ENCODE measurements around the gene PPARG.

DNA sequence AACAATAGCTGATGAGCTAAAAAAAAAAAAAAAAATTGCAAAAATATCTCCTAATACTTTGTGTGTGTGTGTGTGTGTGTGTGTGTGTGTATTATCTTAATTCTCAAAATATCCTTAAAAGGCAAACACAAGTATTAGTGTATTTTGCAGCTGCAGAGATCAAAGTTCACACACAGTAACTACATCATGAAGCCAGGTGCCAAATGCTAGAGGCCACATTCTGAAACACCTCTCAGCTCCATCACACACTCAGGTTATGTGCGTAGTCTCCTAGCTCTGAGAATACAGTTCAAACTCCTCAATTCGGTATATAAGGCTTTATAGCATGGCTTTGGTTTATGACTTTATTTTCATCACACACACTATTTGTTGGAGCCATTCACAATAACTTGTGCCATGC lies 33.5 kb upstream of the PPARG start:
- TF ChIP-seq, protein P1, sequence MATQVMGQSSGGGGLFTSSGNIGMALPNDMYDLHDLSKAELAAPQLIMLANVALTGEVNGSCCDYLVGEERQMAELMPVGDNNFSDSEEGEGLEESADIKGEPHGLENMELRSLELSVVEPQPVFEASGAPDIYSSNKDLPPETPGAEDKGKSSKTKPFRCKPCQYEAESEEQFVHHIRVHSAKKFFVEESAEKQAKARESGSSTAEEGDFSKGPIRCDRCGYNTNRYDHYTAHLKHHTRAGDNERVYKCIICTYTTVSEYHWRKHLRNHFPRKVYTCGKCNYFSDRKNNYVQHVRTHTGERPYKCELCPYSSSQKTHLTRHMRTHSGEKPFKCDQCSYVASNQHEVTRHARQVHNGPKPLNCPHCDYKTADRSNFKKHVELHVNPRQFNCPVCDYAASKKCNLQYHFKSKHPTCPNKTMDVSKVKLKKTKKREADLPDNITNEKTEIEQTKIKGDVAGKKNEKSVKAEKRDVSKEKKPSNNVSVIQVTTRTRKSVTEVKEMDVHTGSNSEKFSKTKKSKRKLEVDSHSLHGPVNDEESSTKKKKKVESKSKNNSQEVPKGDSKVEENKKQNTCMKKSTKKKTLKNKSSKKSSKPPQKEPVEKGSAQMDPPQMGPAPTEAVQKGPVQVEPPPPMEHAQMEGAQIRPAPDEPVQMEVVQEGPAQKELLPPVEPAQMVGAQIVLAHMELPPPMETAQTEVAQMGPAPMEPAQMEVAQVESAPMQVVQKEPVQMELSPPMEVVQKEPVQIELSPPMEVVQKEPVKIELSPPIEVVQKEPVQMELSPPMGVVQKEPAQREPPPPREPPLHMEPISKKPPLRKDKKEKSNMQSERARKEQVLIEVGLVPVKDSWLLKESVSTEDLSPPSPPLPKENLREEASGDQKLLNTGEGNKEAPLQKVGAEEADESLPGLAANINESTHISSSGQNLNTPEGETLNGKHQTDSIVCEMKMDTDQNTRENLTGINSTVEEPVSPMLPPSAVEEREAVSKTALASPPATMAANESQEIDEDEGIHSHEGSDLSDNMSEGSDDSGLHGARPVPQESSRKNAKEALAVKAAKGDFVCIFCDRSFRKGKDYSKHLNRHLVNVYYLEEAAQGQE (IDR thresholded peaks at IDR 0.05; ENCODE audit: low read depth, low read length): no peak
- TF ChIP-seq, protein P2, sequence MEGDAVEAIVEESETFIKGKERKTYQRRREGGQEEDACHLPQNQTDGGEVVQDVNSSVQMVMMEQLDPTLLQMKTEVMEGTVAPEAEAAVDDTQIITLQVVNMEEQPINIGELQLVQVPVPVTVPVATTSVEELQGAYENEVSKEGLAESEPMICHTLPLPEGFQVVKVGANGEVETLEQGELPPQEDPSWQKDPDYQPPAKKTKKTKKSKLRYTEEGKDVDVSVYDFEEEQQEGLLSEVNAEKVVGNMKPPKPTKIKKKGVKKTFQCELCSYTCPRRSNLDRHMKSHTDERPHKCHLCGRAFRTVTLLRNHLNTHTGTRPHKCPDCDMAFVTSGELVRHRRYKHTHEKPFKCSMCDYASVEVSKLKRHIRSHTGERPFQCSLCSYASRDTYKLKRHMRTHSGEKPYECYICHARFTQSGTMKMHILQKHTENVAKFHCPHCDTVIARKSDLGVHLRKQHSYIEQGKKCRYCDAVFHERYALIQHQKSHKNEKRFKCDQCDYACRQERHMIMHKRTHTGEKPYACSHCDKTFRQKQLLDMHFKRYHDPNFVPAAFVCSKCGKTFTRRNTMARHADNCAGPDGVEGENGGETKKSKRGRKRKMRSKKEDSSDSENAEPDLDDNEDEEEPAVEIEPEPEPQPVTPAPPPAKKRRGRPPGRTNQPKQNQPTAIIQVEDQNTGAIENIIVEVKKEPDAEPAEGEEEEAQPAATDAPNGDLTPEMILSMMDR (IDR thresholded peaks at IDR 0.05): no peak
- no peak for TF ChIP-seq ELF1 (IDR thresholded peaks at IDR 0.05)
- no peak for TF ChIP-seq RAD21 (IDR thresholded peaks at IDR 0.05; ENCODE audit: low read length)
- no peak for TF ChIP-seq TAF1 (IDR thresholded peaks at IDR 0.05; ENCODE audit: borderline replicate concordance, low read depth, low read length)
- no peak for TF ChIP-seq TCF12 (IDR thresholded peaks at IDR 0.05)
- TF ChIP-seq, protein P3, sequence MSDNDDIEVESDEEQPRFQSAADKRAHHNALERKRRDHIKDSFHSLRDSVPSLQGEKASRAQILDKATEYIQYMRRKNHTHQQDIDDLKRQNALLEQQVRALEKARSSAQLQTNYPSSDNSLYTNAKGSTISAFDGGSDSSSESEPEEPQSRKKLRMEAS (IDR thresholded peaks at IDR 0.05; ENCODE audit: low read depth): no peak
- TF ChIP-seq EP300 (IDR thresholded peaks at IDR 0.05; ENCODE audit: borderline replicate concordance in 1 of 2, low read depth in 1 of 2, low read length in 1 of 2): no peak
- TF ChIP-seq JUND (IDR thresholded peaks at IDR 0.05): no peak
- TF ChIP-seq, protein P4, sequence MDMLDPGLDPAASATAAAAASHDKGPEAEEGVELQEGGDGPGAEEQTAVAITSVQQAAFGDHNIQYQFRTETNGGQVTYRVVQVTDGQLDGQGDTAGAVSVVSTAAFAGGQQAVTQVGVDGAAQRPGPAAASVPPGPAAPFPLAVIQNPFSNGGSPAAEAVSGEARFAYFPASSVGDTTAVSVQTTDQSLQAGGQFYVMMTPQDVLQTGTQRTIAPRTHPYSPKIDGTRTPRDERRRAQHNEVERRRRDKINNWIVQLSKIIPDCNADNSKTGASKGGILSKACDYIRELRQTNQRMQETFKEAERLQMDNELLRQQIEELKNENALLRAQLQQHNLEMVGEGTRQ (IDR thresholded peaks at IDR 0.05; ENCODE audit: borderline replicate concordance, low read depth, low read length): no peak
- TF ChIP-seq FOSL2 (IDR thresholded peaks at IDR 0.05; ENCODE audit: borderline replicate concordance, low read depth): no peak
- no peak for TF ChIP-seq SMC3 (IDR thresholded peaks at IDR 0.05; ENCODE audit: low read depth, low read length)

Data from SK-N-SH (cell line).